NCI-H82 (cell line): Measurements from ENCODE around the gene EGLN1.
"Not testable (repeated sequence)": the region's sequence is repeated elsewhere in the genome, so short reads cannot be mapped to it uniquely, and the experiment has no call there.

Source experiments
- DNase-seq: peaks from one replicate; lab custom pipeline; 2025; lab: John Stamatoyannopoulos, UW

EGLN1 gene

GRCh38 chr1:231421971-231422797 lies at the start of gene EGLN1:
EGLN1 (minus strand) TSS chr1:231422287; CDS start chr1:231421888, 399 bp downstream.
- peak; percentile 90 for DNase-seq

DNA sequence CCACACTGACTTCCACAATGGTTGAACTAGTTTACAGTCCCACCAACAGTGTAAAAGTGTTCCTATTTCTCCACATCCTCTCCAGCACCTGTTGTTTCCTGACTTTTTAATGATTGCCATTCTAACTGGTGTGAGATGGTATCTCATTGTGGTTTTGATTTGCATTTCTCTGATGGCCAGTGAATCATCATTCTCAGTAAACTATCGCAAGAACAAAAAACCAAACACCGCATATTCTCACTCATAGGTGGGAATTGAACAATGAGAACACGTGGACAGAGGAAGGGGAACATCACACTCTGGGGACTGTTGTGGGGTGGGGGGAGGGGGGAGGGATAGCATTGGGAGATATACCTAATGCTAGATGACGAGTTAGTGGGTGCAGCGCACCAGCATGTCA lies 49.4 kb upstream of the EGLN1 start:
- DNase-seq = not testable (repeated sequence)

GRCh38 chr1:231471027-231471426 lies 48.9 kb upstream of the EGLN1 start:
- not testable (repeated sequence) for DNase-seq

- DNase-seq = no peak
Measured at GRCh38 chr1:231467986-231468385, 45.9 kb upstream of the EGLN1 start.

- no peak for DNase-seq
Measured at GRCh38 chr1:231465051-231465450, 43.0 kb upstream of the EGLN1 start.

DNA sequence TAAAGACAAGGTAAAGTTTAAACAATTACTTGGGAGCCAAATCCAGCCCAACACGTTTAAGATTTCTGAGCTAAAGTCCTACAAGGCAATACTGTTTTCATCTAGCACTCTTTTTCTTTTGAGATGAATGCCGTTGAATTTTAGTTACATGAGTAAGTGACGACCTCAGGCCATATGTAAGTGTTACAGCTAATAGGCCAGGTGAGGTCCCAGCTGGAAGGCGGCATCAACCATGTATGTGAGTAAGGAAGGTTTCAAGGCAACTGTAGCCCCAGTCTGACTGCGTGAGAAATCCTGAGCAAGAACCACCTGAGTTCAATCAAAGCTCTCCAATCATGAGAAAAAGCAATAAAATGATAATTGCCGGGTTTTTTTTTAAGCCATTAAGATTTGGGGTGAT lies 41.5 kb upstream of the EGLN1 start:
- no peak for DNase-seq

DNA sequence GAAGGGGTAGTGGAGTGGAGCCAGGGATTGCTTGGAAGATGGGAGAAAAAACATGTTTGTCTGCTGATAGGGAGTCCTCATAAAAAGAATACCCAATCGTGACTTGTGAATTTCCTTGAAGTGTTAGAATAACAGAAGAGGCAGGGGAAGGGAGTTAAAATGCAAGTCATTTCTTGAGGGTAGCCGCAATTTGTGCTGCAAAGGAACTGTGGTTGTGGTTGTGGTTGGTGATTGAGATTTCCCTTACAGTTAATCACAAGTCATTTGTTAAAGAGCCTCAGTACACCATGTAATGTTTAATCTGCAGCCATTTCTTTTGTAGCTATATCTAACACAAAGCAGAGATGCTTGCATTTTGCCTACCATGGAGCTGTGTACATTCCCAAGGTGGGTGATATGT lies 38.5 kb upstream of the EGLN1 start:
- no peak for DNase-seq

GRCh38 chr1:231459438-231459837 lies 37.4 kb upstream of the EGLN1 start:
- DNase-seq = not testable (repeated sequence)

- DNase-seq = not testable (repeated sequence)
Measured at GRCh38 chr1:231457956-231458355, 35.9 kb upstream of the EGLN1 start.

DNA sequence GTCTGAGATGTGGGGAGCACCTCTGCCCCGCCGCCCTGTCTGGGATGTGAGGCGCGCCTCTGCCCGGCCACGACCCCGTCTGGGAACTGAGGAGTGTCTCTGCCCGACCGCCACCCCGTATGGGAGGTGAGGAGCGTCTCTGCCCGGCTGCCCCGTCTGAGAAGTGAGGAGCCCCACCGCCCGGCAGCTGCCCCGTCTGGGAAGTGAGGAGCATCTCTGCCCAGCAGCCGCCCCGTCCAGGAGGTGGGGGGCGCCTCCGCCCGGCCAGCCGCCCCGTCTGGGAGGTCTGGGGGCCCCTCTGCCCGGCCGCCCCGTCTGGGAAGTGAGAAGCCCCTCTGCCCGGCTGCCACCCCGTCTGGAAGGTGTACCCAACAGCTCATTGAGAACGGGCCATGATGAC lies 32.0 kb upstream of the EGLN1 start:
- DNase-seq = not testable (repeated sequence)

DNA sequence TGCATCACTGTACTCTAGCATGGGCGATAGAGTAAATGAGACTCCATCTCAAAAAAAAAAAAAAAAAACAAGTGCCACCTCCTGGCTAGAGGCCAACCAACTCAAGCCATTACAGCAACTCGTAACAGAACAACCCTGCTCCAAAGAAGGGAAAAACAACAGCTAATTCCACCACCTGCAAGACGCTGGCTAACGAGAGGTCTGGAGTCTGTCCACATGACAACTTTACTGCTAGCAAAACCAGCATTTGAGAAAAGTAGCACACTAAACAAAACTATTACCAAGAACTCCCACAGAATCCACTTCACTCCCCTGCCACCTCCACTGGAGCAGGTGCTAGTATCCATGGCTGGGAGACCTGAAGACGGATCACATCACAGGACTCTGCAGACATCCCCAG lies 24.1 kb upstream of the EGLN1 start:
- no peak for DNase-seq

DNA sequence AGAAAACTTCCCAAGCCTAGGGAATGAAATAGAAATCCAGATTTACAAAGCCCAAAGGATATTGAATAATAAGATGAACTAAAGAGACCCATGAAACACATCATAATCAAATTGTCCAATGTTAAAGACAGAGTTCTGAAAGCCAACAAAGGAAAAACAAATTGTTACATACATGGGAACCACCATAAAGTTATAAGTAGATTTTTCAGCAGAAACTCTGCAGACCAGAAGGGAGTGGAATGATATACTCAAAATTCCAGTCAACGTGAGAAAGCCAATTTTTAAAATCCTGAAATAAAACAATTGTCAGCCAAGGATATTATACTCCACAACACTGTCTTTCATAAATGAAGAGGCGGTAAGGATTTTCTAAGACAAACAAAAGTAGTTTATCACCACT lies 22.0 kb upstream of the EGLN1 start:
- DNase-seq = no peak

DNA sequence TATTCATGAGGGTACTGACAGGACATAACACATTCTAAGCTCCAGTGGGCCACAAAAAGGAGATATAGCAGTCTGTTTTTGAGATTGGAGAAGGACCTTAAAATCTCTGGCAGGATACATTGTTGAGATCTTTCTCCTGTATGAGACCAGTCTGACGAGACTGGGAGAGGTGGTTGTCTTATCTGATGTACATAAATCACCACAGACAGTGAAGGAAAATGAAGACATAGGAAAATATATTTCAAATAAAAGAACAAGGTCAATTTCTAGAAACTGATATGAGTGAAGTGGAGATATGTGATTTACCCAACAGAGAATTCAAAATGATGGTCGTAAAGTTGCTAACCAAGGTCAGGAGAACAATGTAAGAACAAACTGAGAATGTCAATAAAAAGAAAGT lies 21.3 kb upstream of the EGLN1 start:
- no peak for DNase-seq

DNA sequence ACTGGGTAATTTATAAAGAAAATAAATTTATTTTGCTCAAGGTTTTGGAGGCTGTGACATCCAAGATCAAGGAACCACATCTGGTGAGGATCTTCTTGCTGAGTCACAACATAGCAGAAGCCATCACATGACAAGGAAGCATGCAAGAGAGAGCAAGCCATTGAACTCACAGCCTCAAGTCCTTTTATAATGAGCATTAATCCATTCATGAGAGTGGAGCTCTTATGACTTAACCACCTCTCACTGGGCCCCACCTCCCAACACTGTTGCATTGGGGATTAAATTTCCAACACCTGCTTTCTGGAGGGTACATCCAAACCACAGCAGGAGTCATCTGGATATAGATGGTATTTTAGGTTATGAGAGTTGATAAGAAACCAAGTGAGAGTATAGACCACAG lies 20.6 kb upstream of the EGLN1 start:
- peak; percentile 34 for DNase-seq

DNA sequence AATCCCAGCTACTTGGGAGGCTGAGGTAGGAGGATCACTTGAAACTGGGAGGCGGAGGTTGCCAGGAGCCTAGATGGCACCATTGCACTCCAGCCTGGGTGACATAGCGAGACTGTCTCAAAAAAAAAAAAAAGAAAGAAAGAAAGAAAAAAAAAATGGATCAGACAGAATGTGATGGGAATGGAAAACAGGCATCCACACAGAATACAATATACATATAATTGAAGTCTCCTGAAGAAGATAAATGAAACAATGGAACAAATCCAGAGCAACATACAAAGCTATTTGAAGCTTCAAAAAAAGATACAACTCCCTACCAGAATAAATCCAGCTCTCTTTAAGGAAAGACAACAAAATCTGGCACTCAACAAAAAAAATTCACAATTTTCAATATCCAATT lies 10.9 kb upstream of the EGLN1 start:
- no peak for DNase-seq

DNA sequence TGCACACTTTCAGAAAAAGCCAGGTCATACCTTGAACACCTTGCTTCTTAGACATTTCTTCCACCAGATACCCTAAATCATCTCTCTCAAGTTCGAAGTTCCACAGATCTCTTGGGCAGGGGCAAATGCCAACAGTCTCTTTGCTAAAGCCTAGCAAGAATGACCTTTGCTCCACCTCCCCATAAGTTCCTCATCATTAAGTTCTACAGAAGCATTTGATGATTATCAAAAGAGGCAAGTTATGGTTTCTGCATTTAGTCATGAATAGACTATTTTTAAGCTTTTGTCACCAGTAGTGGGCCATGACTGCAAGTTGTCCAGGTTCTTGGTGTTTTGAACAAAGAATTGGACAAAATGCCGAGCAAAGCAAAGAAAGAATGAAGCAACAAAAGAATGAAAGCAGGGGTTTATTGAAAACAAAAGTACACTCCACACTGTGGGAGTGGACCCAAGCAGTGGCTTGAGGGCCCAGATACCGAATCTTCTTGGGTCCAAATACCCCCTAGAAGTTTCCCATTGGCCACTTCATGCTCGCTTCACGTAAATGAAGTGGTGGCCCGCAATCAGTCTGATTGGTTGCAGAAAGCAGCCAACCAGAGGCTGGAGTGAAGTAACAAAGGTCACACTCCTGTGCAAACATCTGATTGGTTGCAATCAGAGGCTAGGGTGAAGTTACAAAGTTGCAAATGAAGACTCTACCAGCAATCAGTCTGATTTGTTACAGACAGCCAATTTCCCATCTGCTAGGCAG lies 9.8 kb upstream of the EGLN1 start:
- DNase-seq = no peak

- DNase-seq = not testable (repeated sequence)
Measured at GRCh38 chr1:231430678-231431352, 8.7 kb upstream of the EGLN1 start.

- no peak for DNase-seq
Measured at GRCh38 chr1:231428377-231428776, 6.3 kb upstream of the EGLN1 start.

GRCh38 chr1:231424950-231425805 lies 3.1 kb upstream of the EGLN1 start:
- DNase-seq = no peak

GRCh38 chr1:231423648-231424047 lies 1.6 kb upstream of the EGLN1 start:
- no peak for DNase-seq

GRCh38 chr1:231422798-231423309 lies 767 bp upstream of the EGLN1 start:
- no peak for DNase-seq
